GM19238 (cell line): ENCODE measurements around the gene THAP2.
A peak's percentile ranks its signal among the peaks of the same experiment; 100 is the strongest.
"Not testable (repeated sequence)": the region's sequence is repeated elsewhere in the genome, so short reads cannot be mapped to it uniquely, and the experiment has no call there.

Experiments
- DNase-seq: peaks from one replicate; pipeline ENCODE4 v3.0.0; 2011; ENCODE audit warnings: low spot score; ENCODE audit not compliant: insufficient read length

Gene THAP2

GRCh38 chr12:71662849-71663560, 1.1 kb upstream of the THAP2 start:
- DNase-seq, result peak; percentile 4

- no peak for DNase-seq
Measured at GRCh38 chr12:71664411-71665089, 449 bp downstream of the THAP2 start.

- no peak for DNase-seq
Measured at GRCh38 chr12:71665090-71665463, 976 bp downstream of the THAP2 start.

GRCh38 chr12:71666259-71666658, 2.2 kb downstream of the THAP2 start:
- no peak for DNase-seq

GRCh38 chr12:71671311-71671710, 7.2 kb downstream of the THAP2 start:
- no peak for DNase-seq

- no peak for DNase-seq
Measured at GRCh38 chr12:71671816-71672215, 7.7 kb downstream of the THAP2 start.

GRCh38 chr12:71682466-71682865, 18.4 kb downstream of the THAP2 start:
- no peak for DNase-seq

GRCh38 chr12:71683633-71684032, 19.5 kb downstream of the THAP2 start:
- no peak for DNase-seq

- no peak for DNase-seq
Measured at GRCh38 chr12:71684081-71684480, 20.0 kb downstream of the THAP2 start.

GRCh38 chr12:71685312-71685906, 21.3 kb downstream of the THAP2 start:
- no peak for DNase-seq

GRCh38 chr12:71685914-71686657, 22.0 kb downstream of the THAP2 start, which contains the start of gene TMEM19:
TMEM19 (plus strand) TSS chr12:71686082; CDS start chr12:71686681, 599 bp downstream.
- peak; percentile 64 for DNase-seq

GRCh38 chr12:71686658-71687025, 22.5 kb downstream of the THAP2 start:
- DNase-seq, result no peak

- not testable (repeated sequence) for DNase-seq
Measured at GRCh38 chr12:71687172-71687571, 23.1 kb downstream of the THAP2 start.

GRCh38 chr12:71688961-71689570, 25.0 kb downstream of the THAP2 start:
- DNase-seq, result no peak

- DNase-seq, result no peak
Measured at GRCh38 chr12:71691504-71692129, 27.5 kb downstream of the THAP2 start.

- no peak for DNase-seq
Measured at GRCh38 chr12:71693126-71693525, 29.0 kb downstream of the THAP2 start.

- not testable (repeated sequence) for DNase-seq
Measured at GRCh38 chr12:71693651-71694050, 29.6 kb downstream of the THAP2 start.

GRCh38 chr12:71694099-71694820, 30.2 kb downstream of the THAP2 start:
- peak; percentile 13 for DNase-seq

- DNase-seq, result no peak
Measured at GRCh38 chr12:71695782-71696181, 31.7 kb downstream of the THAP2 start.

GRCh38 chr12:71702181-71702580, 38.1 kb downstream of the THAP2 start:
- not testable (repeated sequence) for DNase-seq
